ENCODE results near the gene MPPED1.

The MPPED1 gene

DNA sequence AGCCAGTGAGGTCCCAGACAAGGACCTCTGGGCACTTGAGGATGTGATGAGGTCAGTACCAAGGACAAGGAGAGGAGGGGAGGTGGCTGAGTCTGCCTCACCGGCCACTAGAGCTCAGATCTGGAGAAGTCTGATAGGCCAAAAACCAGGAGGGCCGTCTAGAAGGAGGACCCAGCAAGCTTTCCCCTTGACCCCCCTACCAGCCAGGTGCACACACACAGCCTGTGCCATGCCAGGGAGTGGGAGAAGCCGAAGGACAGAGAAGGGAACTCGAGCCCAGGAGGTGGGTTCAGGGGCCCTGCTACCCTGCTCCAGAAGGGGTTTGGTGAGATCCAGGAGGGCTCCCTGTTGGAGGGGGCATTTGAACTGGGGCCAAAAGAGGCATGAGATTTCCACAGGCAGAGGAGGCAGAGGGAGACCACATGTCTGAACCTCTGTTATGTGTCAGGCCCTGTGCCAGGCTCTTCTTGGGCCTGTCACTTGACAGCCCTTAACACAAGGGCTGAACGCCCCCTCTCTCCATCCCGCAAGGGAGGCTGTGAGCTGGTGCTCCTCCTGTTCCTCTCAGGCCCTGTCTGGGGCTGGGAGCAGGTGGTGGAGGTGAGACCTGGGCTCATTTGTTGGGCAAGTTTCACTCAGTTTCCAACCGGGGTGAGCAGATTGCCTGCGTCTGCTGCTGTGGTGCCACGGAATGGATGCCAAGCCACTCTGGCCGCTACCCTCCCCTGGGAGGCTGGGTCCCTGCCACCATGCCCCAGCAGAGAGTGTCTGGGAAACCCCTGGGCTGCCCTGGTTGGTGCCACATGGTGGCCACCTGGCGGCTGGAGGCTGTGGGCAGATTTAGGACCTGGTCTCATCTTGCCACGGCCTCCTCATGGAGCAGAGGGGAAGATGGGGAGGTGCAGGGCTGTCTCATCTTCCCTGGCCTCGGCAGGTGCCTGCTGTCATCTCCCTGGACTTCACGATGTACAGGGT, 65.2 kb downstream of the MPPED1 start:
- no peak for DNase-seq (ENCODE audit: low read depth in 2 of 2)

DNA sequence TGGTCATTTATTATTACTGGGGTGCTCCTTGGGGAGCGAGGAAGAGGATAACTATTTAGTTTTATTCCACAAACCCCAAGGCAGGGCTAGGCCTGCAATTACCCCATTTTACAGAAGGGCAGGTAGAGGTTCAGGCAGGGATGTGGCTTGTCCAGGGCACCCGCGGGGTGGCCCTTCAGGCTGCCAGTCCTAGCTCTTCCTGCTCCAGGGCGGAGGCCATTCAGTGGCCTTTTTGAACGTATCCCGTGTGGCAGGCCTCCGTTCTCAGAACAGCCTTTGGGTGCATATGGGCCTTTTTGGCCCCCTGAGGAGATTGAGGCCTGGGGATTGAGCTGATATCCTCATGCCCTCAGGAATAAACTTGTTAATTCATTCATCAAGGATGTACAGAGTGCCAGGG, 66.2 kb downstream of the MPPED1 start:
- DNase-seq (ENCODE audit: low read depth in 2 of 2): no peak

DNA sequence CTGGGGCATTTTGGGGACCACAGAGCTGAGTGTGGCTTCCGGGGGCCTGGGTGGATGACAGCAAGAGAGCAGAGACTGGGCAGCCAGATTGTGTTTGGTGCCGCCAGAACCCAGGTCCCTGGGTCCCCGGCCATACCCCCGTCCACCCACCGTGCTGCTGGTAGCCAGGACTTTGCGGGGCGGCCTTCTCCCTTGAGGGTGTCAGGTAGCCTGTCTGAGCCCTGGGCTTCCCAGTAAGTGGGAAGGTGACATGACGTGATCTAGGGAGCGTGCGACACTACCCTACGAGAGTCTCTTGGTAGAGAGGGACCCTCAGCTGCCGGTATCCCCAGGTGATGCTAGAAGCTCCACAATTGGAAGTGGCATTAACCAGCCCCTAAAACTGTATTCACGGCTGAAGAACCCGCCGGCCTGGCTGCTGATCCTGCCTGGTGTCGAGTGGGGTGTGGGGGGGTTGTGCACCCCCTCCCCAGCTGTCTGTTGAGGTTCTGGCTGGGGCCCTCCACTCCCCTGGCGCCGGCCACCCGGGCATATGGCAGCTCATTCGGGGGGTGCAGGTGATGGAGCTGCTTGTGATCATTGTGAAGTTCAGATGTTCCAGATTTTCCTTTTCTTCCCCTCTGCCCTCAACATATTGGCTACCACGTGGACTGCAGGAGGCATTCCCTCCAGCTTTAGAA, 66.9 kb downstream of the MPPED1 start:
- no peak for DNase-seq (ENCODE audit: low read depth in 2 of 2)

DNA sequence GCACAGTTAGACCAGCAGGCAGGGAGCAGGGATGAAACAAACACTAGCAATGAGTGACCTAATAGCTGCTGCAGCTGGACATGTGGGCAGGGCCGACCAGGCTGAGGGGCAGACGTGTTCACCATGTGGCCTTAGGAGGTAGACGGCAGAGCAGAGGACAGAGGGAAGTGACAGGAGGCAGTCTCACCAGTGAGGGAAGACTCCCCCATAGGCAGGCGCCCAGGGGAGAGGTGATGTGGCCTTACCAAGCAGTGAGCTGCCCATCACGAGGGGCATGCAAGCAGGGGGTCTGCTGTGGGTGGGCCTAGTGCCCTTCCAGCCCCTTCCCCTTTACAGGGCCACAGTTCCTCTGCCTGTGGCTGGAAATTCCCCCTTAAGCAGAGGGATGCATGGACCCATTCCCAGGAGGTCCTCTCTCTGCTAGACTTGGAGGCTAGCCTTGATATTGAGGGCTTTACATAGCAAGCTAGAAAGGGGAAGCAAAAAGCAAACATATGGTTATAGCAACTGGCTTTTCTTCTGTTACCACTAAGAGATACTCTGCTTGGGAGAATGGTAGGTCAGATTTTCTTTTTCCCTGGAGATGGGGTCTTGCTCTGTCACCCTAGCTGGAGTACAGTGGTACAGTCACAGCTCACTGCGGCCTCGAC, 67.6 kb downstream of the MPPED1 start:
- DNase-seq (ENCODE audit: low read depth in 2 of 2): no peak

DNA sequence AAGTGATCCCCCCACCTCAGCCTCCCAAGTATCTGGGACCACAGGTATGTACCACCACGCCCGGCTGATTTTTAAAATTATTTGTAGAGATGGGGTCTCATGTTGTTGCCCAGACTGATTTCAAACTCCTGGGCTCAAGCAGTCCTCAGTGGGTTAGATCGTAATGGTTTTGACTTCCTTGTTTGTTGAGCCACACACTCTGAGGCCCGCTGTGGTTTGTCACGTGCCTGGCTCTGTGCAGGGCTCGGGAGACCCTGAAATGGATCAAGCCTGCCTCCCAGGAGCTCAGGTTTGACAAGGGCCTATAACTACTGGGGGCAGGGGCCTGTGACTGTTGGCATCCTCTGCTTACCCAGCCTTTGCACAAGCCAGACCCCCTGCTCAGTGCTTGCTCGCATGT, 68.1 kb downstream of the MPPED1 start:
- DNase-seq (ENCODE audit: low read depth in 2 of 2): no peak

DNA sequence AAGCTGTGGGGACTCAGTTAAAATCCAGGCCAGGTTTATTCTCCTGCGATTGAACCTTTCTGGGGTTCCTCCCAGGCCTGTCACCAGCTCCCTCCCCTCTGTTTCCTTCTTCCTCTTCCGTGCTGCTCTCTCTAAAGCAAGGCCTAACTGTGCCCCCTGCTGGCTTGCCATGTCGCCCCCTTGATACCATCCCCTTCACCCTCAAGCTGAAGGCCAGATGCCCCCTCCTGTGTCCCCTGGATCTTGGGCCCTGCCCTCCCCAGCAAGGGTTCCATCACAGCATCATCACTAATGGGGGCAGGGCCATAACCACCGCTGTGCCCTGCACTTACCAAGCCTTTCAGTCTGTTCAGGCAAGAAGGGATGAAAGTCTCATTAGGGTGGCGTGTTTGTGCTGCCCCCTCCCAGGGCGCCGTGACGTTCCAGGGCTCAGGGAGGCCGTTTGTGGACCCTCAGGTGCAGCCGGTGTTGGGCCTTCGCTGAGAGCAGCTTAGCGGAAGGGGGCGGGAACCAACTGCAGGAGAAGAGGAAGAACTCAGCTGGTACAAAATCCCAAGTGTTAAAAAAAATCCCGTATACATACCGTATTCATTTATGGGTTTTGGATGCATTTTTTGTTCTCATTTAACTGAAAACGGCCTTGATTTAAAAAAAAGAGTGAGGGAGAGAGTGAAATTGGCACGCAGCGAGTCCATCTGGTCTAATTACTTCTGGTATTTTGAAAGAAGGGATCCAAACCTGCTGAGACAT, 69.9 kb downstream of the MPPED1 start:
- no peak for DNase-seq (ENCODE audit: low read depth in 2 of 2)

DNA sequence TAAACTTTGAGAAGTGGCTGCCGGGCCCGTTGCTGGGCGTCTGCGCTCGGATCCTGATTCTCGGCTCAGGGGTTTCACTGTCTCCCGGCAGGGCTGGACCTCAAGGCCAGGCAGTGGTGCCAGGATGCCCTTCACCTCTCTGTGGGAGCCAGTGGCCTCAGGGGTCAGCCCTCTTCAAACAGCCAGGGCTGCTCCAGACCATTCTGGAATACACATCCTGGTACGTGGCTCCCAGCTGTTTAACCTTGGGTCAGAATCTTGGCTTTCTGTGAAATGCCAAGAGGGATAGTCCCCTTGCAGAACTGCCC, 70.5 kb downstream of the MPPED1 start:
- no peak for DNase-seq (ENCODE audit: low read depth in 2 of 2)

DNA sequence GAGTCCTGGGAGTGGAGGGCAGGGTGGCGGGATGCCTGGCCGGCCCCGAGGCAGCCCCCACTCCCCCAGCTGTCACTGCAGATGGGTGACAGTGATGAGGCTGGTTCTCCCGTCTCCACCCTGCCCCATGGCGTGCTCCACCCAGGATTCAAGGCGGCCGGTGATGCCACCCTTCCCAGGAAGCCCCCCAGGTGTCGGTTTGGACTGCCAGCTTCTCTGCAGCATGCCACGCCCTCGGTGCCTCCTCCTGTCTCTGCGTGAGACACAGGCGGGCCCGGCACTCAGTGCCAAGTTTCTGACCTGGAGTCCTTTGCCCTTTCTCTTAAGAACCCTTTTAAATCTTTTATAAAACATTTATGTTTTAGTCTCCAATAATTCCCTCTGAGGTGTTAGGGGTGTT, 71.5 kb downstream of the MPPED1 start:
- DNase-seq (ENCODE audit: low read depth in 2 of 2): no peak

DNA sequence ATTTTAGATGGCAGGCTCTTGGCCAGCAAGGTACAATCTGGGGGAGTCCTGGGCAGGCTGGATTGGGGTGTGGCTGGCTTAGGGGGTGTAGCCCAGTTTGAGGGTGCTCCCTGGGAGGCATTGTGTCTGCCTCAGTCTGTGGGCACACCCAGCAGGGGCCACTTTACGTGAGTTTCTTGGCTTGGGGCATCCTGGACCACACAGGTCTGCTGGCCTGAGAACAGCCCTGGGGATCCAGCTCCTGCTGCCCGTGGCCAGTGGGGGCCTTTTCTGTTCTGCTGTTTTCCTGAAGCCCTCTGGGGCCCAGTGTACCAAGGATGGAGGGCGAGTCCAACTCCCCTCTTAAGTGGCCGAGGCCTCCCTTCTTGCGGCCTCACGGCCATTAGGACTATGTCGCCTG, 71.9 kb downstream of the MPPED1 start:
- no peak for DNase-seq (ENCODE audit: low read depth in 2 of 2)

DNA sequence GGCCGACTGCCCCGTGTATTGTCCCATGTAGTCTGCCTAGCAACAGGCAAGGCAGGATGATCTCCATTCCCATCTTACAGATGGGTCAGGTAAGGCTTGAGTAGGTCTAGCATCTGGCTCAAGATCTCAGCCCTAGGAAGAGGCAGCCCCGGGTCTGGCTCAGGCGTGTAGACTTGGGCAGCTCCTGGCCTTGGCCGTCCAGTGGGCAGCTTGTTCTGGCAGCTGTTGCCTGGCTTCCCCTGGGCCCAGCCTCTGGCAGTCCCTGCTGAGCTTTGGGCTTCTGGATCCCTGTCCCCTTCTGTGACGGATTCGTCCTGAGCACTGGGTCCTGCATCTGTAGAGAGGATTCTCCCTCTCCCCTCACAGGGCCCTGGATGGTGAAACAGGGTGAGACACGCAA, 72.4 kb downstream of the MPPED1 start:
- DNase-seq (ENCODE audit: low read depth in 2 of 2): no peak

DNA sequence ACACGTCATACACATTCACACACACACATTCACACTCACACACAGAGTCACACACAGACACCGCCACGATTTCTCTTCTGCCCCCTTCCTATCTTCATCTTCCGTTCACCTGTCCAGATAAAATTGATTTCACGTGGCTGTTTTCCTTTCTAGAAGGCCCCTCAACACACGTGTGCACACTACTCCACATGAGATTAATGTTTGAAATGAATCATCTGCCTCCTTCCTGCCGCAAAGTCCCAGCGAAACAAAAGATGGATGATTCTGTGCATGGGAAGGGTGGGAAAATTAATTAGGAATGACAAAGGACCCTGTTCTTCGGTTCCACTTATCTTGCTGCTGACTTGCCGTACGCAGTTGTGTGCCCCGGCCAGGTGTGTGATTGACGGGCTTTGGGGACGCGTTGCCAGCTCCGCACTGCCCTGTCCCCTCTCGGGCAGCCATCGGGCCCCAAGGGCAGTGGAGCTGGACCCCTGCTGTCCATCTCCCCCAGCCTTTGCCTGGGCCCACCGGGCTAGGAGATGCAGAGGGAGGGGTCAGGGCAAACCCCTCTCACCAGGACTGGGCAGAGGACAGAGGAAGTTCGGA, 73.8 kb downstream of the MPPED1 start:
- DNase-seq (ENCODE audit: low read depth in 2 of 2): no peak

DNA sequence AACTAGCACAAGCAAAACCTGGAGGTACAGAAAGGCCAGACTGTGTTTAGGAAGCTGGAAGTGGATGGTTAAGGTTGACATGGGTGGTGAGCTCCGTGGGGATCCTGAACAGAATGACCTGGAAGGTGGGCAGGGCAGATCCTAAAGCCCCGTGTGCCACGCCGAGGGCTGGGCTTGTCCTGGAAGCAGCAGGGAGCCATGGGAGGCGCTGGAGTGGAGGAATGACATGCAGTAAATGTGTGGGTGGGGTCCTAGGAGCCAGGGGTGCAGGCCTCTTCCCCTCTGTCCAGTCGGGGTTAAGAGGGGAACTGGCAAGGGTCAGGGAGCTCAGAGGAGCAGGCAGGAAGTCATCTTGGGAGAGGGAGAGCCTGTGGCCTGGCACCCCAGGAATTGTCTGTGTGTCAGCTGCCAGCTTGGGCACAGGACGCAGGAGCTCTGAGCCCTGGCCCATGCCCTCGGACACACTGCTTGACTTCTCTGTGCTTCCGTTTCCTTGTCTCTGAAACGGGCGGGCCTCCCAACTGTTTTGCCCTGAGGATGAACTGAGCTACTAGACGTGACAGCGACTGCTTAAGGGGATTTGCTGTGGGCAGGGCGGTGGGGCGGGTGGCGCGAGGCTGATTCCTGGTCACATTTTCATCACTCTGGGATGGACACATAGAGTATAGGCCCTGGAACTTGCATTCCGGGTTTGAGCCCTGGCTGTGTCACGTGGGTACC, 75.7 kb downstream of the MPPED1 start:
- no peak for DNase-seq (ENCODE audit: low read depth in 2 of 2)

DNA sequence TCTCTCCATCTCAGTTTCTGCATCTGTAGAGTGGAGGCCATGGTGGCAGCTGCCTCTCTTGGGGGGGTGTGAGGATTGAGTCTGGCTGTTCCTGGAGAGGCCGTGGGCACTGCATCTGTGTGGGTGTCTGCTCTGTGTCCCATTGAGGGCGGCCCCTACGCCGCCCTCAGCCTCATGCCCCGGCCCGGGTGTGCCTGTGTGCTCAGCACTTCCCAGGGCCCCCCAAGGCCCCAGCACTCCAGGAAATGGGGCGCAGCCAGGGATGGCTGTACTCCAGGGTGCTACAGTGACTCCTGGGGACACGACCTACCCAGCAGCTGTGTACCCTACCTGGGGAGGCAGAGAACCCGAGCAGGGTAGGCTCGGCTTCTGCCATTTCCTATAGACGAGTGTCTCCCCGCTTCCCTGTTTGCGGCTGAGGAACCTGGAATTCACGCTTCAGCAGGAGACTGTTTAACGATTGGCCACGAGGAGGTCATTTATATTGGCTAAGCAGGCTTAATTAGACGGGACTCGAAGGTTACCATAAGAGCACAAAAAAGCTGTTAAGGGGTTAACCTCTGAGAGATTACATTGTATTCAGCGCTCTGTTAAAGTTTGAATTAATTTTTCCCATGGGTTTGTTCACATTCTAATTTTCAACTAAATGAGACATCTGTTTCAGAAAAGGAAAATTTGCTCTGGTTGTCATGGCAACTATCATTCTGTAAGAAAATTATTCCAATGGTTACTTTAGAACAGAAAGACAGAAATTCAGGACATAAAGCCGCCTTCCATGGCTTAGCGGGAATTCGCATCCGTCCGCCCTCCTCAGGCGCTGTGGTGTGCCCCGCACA, 76.4 kb downstream of the MPPED1 start:
- no peak for DNase-seq (ENCODE audit: low read depth in 2 of 2)

DNA sequence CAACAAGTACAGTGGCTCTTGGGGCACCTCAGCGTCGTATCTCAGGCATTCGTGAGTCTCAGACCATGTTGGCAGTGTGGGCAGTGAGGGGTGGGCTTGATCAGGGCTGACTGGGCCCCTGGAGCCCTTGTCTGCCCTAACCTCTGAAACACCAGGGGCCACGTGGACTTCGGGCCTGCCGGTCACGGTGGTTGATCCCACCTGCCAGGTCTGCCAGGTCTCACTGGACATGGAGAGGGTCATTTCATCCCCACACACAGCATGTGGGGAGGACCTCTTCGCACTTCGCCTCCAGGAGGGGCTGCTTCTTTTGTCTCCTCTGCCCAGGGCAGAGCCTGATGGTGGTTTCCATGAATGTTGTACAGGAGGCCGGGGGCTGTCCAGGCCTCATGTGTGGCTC, 77.1 kb downstream of the MPPED1 start:
- no peak for DNase-seq (ENCODE audit: low read depth in 2 of 2)

DNA sequence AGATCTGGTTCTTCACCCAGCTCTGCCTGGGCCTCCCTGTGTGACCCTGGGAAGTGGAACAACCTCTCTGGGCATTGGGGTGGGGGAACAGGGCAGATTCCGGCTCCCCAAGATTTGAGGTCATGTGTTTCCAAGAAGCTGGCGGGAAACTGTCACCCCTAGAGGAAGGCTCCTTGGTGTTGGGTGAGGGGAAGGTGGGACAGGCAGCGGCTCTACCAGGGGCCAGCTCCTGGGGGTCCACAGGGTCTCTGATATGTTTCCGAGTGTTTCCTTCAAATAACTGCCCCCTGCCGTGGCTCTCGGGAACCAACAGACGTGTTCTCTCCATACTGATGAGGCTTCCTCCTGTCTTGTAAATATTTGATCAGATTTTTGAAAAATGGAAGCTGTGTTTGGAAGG, 78.5 kb downstream of the MPPED1 start:
- no peak for DNase-seq (ENCODE audit: low read depth in 2 of 2)

DNA sequence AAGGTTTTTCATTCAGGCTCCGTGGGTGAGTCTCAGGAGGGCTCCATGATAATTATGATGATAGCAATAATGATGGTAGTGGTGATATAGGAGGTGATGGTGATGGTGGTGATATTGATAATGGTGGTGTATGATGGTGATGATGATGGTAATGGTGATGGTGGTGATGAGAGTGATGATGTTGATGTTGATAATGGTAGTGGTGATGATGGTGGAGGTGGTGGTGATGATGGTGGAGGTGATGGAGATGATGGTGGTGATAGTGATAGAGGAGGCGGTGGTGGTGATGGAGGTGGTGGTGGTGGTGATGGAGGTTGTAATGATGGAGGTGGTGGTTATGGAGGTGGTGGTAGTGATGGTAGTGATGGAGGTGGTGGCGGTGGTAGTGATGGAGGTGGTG, 79.4 kb downstream of the MPPED1 start:
- DNase-seq (ENCODE audit: low read depth in 2 of 2): no peak

DNA sequence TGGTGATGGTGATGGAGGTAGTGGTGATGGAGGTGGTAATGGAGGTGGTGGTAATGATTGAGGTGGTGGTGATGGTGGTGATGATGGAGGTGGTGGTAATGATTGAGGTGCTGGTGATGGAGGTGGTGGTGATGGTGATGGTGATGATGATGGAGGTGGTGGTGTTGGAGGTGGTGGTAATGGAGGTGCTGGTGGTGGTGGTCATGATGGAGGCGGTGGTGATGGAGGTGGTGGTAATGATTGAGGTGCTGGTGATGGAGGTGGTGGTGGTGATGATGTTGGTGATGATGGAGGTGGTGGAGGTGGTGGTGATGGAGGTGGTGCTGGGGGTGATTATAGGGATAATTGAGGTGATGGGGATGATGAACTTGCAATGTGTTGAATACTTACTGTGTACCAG, 79.9 kb downstream of the MPPED1 start:
- DNase-seq (ENCODE audit: low read depth in 2 of 2): no peak

DNA sequence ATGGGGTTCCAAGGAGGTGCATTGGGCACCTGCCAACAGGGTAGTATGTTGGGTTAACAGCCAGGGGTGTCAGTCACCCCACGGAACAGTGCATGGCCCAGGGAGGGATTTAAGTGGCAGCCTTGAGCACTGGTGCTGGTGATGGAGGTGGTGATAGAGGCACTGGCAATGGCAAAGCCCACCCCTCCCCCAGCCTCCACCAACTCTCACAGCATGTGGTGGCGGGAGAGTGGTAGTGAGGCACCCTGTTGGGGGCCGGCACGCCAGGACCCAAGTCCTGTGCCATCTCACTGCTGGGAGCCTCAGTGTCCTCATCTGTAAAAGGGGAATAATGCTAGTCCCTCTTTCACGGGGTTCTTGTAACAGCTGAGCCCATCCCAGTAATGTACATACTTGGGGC, 81.5 kb downstream of the MPPED1 start:
- DNase-seq (ENCODE audit: low read depth in 2 of 2): no peak

DNA sequence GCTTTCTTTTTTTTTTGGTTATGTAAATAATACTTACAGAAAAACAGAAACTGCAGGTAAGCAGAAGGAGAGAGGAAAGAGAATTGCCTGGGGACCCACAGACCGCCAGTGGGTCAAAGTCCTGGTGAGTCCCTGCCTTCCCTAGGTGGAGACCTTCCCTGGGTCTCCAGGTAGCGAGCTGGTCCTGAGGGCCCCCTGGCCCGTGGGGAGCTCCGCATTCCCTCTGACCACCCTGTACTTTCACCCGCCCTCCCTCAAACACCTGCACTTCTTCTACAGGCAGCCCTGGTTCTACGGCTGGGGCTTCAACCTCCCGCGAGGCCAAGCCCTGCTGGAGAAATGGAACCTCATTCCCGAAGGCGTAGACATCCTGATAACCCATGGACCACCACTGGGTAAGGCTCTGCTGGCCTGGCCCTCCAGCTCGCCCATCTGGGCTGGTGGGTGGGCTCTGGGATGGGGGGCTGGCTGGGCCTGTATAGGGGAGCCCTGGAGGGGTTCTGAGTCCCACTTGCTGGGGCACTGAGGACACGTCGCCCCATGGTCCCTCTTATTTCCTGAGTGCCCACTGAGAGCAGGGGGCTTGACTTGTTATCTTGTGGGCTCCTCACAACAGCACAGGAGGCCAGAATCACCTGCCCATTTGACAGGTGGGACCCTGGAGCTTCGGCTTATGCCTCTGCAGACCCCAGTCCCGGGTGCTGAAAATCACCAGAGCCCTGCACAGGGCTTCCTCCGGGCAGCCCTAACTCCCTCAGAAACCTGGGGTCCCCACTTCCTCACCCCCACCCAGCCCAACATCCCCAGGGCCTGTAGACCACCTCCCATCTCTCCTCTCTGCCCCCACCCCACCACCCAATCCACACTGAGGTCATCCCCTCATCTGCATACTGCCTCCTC, 86.4 kb downstream of the MPPED1 start:
- no peak for DNase-seq (ENCODE audit: low read depth in 2 of 2)
